Activated T-helper 2 cell treated with anti-CD3 and anti-CD28 coated beads, Interferon-gamma antibody, Interleukin-2, Interleukin-4, amounts not matched to agents 10 μg/mL and 5 μg/mL and 100 μg/mL, durations not matched to agents 14 hours and 24 hours and 36 hours (primary cell): ENCODE results near the gene HSDL2. TPM values are rescaled to one million over a fixed set of nuclear protein-coding genes. Genes with fewer than 3 reads are reported as not detected.
"Not testable (repeated sequence)": the region's sequence is repeated elsewhere in the genome, so short reads cannot be mapped to it uniquely, and the experiment has no call there.

Source experiments
- DNase-seq: peaks from one replicate; pipeline ENCODE4 v3.0.0; 2021; ENCODE audit warnings: low spot score
- H3K27ac Mint-ChIP-seq: one replicate; pipeline ENCODE4 v1.8.0; 2021; ENCODE audit warnings: mixed read lengths
- H3K27me3 Mint-ChIP-seq: one replicate; pipeline ENCODE4 v1.8.0; 2021; ENCODE audit warnings: low read depth, mixed read lengths
- H3K36me3 Mint-ChIP-seq: one replicate; pipeline ENCODE4 v1.8.0; 2021; ENCODE audit warnings: low read depth, mixed read lengths
- H3K4me1 Mint-ChIP-seq: one replicate; pipeline ENCODE4 v1.8.0; 2021; ENCODE audit warnings: low read depth, mixed read lengths
- H3K4me3 Mint-ChIP-seq: one replicate; pipeline ENCODE4 v1.8.0; 2021; ENCODE audit warnings: low read depth, mild to moderate bottlenecking, moderate library complexity, mixed read lengths
- H3K9me3 Mint-ChIP-seq: one replicate; pipeline ENCODE4 v1.8.0; 2021; ENCODE audit warnings: mixed read lengths
- intact Hi-C: fragments of 100-400 bp; cut with micrococcal nuclease; formaldehyde crosslinking; loops from one replicate; pipeline ENCODE4 v1.15.1; 2023
- total RNA-seq: library from RNA; stranded (reverse); gene quantifications from 2 replicates; pipeline ENCODE4 v1.2.3, GENCODE V29; 2022

The HSDL2 gene
- total RNA-seq, 1 donor from 2014 or later, result 21.8 TPM

GRCh38 chr9:112384690-112385089 lies 4.8 kb downstream of the HSDL2 start:
- H3K4me1 Mint-ChIP-seq, result peaks cover 37% of the 10 kb centered on the region
- no peaks in the 10 kb centered on the region for H3K27me3 Mint-ChIP-seq
- no peak overlapping the region for H3K4me3 Mint-ChIP-seq
- H3K27ac Mint-ChIP-seq, result no peak overlapping the region
- intact Hi-C loops, result no loop called here
- peaks cover 11% of the 10 kb centered on the region for H3K36me3 Mint-ChIP-seq
- DNase-seq, result no peak
- no peaks in the 10 kb centered on the region for H3K9me3 Mint-ChIP-seq

- H3K36me3 Mint-ChIP-seq, result peaks cover 11% of the 10 kb centered on the region
- DNase-seq, result no peak
- H3K27me3 Mint-ChIP-seq, result no peaks in the 10 kb centered on the region
- H3K9me3 Mint-ChIP-seq, result no peaks in the 10 kb centered on the region
- intact Hi-C loops, result no loop called here
- H3K4me3 Mint-ChIP-seq, result no peak overlapping the region
- peaks cover 27% of the 10 kb centered on the region for H3K4me1 Mint-ChIP-seq
- H3K27ac Mint-ChIP-seq, result no peak overlapping the region
Measured at GRCh38 chr9:112387115-112387514, 7.2 kb downstream of the HSDL2 start.

GRCh38 chr9:112389897-112390296 lies 10.0 kb downstream of the HSDL2 start:
- Mint-ChIP-seq H3K4me1 (peaks cover 12% of the 10 kb centered on the region), H3K36me3 (peaks cover 10% of the 10 kb centered on the region)
- H3K4me3 Mint-ChIP-seq, H3K27me3 Mint-ChIP-seq, DNase-seq, H3K9me3 Mint-ChIP-seq, intact Hi-C loops, H3K27ac Mint-ChIP-seq: not testable (repeated sequence)

GRCh38 chr9:112391936-112392560 lies 12.1 kb downstream of the HSDL2 start:
- H3K27me3 Mint-ChIP-seq, H3K4me3 Mint-ChIP-seq, intact Hi-C loops, H3K9me3 Mint-ChIP-seq, H3K36me3 Mint-ChIP-seq, H3K4me1 Mint-ChIP-seq, H3K27ac Mint-ChIP-seq, DNase-seq: not testable (repeated sequence)

- intact Hi-C loops, H3K36me3 Mint-ChIP-seq, H3K4me1 Mint-ChIP-seq, H3K9me3 Mint-ChIP-seq, H3K4me3 Mint-ChIP-seq, DNase-seq, H3K27me3 Mint-ChIP-seq, H3K27ac Mint-ChIP-seq: not testable (repeated sequence)
Measured at GRCh38 chr9:112393146-112393545, 13.2 kb downstream of the HSDL2 start.

- intact Hi-C loops, result no loop called here
- Mint-ChIP-seq H3K27me3 (no peaks in the 10 kb centered on the region), H3K4me3 (no peak overlapping the region), H3K4me1 (peaks cover 4% of the 10 kb centered on the region), H3K27ac (no peak overlapping the region), H3K36me3 (peaks cover 13% of the 10 kb centered on the region), H3K9me3 (peaks cover 16% of the 10 kb centered on the region)
- no peak for DNase-seq
Measured at GRCh38 chr9:112396416-112396815, 16.5 kb downstream of the HSDL2 start.

- Mint-ChIP-seq H3K36me3 (peaks cover 13% of the 10 kb centered on the region), H3K27ac (no peak overlapping the region), H3K27me3 (no peaks in the 10 kb centered on the region), H3K9me3 (peaks cover 16% of the 10 kb centered on the region), H3K4me3 (no peak overlapping the region), H3K4me1 (peaks cover 3% of the 10 kb centered on the region)
- intact Hi-C loops, result no loop called here
- DNase-seq, result no peak
Measured at GRCh38 chr9:112396872-112397271, 17.0 kb downstream of the HSDL2 start.

GRCh38 chr9:112401175-112401815 lies 21.4 kb downstream of the HSDL2 start:
- no peak overlapping the region for H3K4me3 Mint-ChIP-seq
- H3K27ac Mint-ChIP-seq, result no peak overlapping the region
- peaks cover 16% of the 10 kb centered on the region for H3K9me3 Mint-ChIP-seq
- H3K36me3 Mint-ChIP-seq, result peaks cover 24% of the 10 kb centered on the region
- H3K27me3 Mint-ChIP-seq, result no peaks in the 10 kb centered on the region
- intact Hi-C loops, result no loop called here
- no peaks in the 10 kb centered on the region for H3K4me1 Mint-ChIP-seq
- DNase-seq, result no peak

GRCh38 chr9:112403614-112404201 lies 23.8 kb downstream of the HSDL2 start:
- DNase-seq, result no peak

GRCh38 chr9:112404508-112404932 lies 24.6 kb downstream of the HSDL2 start:
- DNase-seq, result no peak
- Mint-ChIP-seq H3K27ac (no peak overlapping the region), H3K27me3 (no peaks in the 10 kb centered on the region), H3K9me3 (no peaks in the 10 kb centered on the region), H3K4me3 (no peak overlapping the region), H3K36me3 (peaks cover 23% of the 10 kb centered on the region), H3K4me1 (no peaks in the 10 kb centered on the region)
- intact Hi-C loops, result no loop called here

More at GRCh38 chr9:112403614-112404201, 23.8 kb downstream of the HSDL2 start:
- Mint-ChIP-seq H3K27ac (no peak overlapping the region), H3K27me3 (no peaks in the 10 kb centered on the region), H3K4me3 (no peak overlapping the region), H3K36me3 (peaks cover 23% of the 10 kb centered on the region), H3K9me3 (peaks cover 6% of the 10 kb centered on the region), H3K4me1 (no peaks in the 10 kb centered on the region)
- intact Hi-C loops, result no loop called here

GRCh38 chr9:112408275-112408674 lies 28.4 kb downstream of the HSDL2 start:
- no peak overlapping the region for H3K4me3 Mint-ChIP-seq
- no peaks in the 10 kb centered on the region for H3K9me3 Mint-ChIP-seq
- no peaks in the 10 kb centered on the region for H3K27me3 Mint-ChIP-seq
- H3K4me1 Mint-ChIP-seq, result no peaks in the 10 kb centered on the region
- no peak for DNase-seq
- no peak overlapping the region for H3K27ac Mint-ChIP-seq
- intact Hi-C loops, result no loop called here
- H3K36me3 Mint-ChIP-seq, result peaks cover 23% of the 10 kb centered on the region

GRCh38 chr9:112408819-112409218 lies 28.9 kb downstream of the HSDL2 start:
- Mint-ChIP-seq H3K9me3 (no peaks in the 10 kb centered on the region), H3K36me3 (peaks cover 23% of the 10 kb centered on the region), H3K4me3 (no peak overlapping the region), H3K4me1 (no peaks in the 10 kb centered on the region), H3K27me3 (no peaks in the 10 kb centered on the region), H3K27ac (no peak overlapping the region)
- no peak for DNase-seq
- intact Hi-C loops, result no loop called here

- DNase-seq, result no peak
- H3K4me1 Mint-ChIP-seq, result no peaks in the 10 kb centered on the region
- no peaks in the 10 kb centered on the region for H3K27me3 Mint-ChIP-seq
- H3K4me3 Mint-ChIP-seq, result no peak overlapping the region
- H3K9me3 Mint-ChIP-seq, result no peaks in the 10 kb centered on the region
- H3K27ac Mint-ChIP-seq, result no peak overlapping the region
- peaks cover 18% of the 10 kb centered on the region for H3K36me3 Mint-ChIP-seq
- intact Hi-C loops, result no loop called here
Measured at GRCh38 chr9:112409758-112410157, 29.9 kb downstream of the HSDL2 start.
